HEK293T (cell line): Measurements from ENCODE around the gene CLDN22.

ENCODE experiments used
- FOXA1 ChIP-seq: fragments of 450-650 bp; IDR thresholded peaks from 2 replicates; pipeline ENCODE4 v1.6.1; 2016; ENCODE audit warnings: mild to moderate bottlenecking
- NFRKB ChIP-seq: fragments of 450-650 bp; IDR thresholded peaks from 2 replicates; pipeline ENCODE4 v1.6.1; 2016; ENCODE audit warnings: mild to moderate bottlenecking, moderate library complexity
- PKNOX1 ChIP-seq: fragments of 450-650 bp; IDR thresholded peaks from 2 replicates; pipeline ENCODE4 v1.6.1; 2016

DNA sequence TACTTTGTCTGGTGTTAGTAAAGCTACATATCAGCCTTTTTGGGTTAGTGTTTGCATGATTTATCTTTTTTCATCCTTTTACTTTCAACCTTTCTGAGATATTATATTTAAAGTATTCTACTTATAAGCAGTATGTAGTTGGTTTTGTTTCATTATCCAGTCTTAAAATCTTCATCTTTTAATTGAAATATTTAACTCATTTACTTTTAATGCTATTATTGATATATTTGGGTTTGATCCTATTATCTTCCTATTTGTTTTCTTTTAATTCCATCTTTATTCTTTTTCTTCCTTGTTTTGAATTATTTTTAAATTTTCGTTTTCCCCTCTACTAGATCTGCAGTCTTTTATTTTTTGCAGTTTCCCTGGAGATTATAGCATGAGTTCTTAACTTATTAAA lies 44.0 kb downstream of the CLDN22 start:
- TF ChIP-seq FOXA1 (no peak), NFRKB (no peak), PKNOX1 (no peak)
